Testis (tissue), 3 donors: ENCODE results near the gene TENT5A. TPM values are rescaled to one million over a fixed set of nuclear protein-coding genes. Genes with fewer than 3 reads are reported as not detected.

ENCODE experiments used
- DNase-seq: peaks from one replicate; pipeline ENCODE4 v3.0.0-alpha.2; 2019
- H3K27ac ChIP-seq, 2 donors: fragments of 200-600 bp; sonication (generic); one replicate each; pipeline ENCODE4 v1.5.1; 2019
- H3K27me3 ChIP-seq: fragments of 200-600 bp; sonication (generic); one replicate; pipeline ENCODE4 v1.5.1; 2019
- H3K36me3 ChIP-seq: fragments of 200-600 bp; sonication (generic); one replicate; pipeline ENCODE4 v1.5.1; 2017; ENCODE audit warnings: low read depth; ENCODE audit errors: missing control alignments
- H3K4me1 ChIP-seq: fragments of 200-600 bp; sonication (generic); one replicate; pipeline ENCODE4 v1.5.1; 2019
- H3K4me3 ChIP-seq, 2 donors: fragments of 200-600 bp; sonication (generic); one replicate each; pipeline ENCODE4 v1.5.1; 2017 to 2019
- H3K9me3 ChIP-seq: fragments of 200-600 bp; sonication (generic); one replicate; pipeline ENCODE4 v1.5.1; 2017
- POLR2A ChIP-seq: fragments of 450-650 bp; IDR thresholded peaks from one replicate; pipeline ENCODE4 v1.6.1; 2017; ENCODE audit warnings: antibody characterized with exemption, mild to moderate bottlenecking, moderate library complexity
- WGBS, 2 donors: methylation state at CpG; one replicate each; pipeline ENCODE4 v1.1.5; 2018; 5-methylcytosine and 5-hydroxymethylcytosine counted together
- intact Hi-C: fragments of 100-400 bp; cut with DNase I; formaldehyde crosslinking; loops from one replicate; pipeline ENCODE4 v1.15.1; 2023; ENCODE audit warnings: low total_unique reads
- polyA plus RNA-seq: library from polyadenylated mRNA; stranded (reverse); fragments of 350-450 nt; fragmentation: Illumina TruSeq; extraction: RNeasy Lipid Tissue Mini Kit (QIAGEN cat#74804); gene quantifications from one replicate; pipeline ENCODE4 v1.2.3, GENCODE V29; 2014; ENCODE audit warnings: low read depth, low replicate concordance; ENCODE audit not compliant: insufficient read depth
- total RNA-seq, 2 donors: library from RNA; depleted of rRNA; stranded (reverse); fragments of >200 nt; gene quantifications; one replicate each; pipeline ENCODE4 v1.2.3, GENCODE V29; 2016
- TF ChIP-seq, protein P1 (sequence below), 3 experiments: fragments of 450-650 bp in 2 of 3; fragments of 200-600 bp in 1 of 3; sonication (generic) in 1 of 3; IDR thresholded peaks; one replicate each; pipeline ENCODE4 v1.5.1; 2016 to 2019; ENCODE audit warnings: antibody characterized with exemption in 3 of 3, mild to moderate bottlenecking in 2 of 3, moderate library complexity in 1 of 3

TENT5A gene
- total and polyA plus RNA-seq, 3 donors from 2014 or later, result 7.0 to 9.2 (median 9.2) TPM

- H3K27me3 ChIP-seq, result no peaks in the 10 kb centered on the region
Measured at GRCh38 chr6:81769824-81770223, 17.3 kb upstream of the TENT5A start.

DNA sequence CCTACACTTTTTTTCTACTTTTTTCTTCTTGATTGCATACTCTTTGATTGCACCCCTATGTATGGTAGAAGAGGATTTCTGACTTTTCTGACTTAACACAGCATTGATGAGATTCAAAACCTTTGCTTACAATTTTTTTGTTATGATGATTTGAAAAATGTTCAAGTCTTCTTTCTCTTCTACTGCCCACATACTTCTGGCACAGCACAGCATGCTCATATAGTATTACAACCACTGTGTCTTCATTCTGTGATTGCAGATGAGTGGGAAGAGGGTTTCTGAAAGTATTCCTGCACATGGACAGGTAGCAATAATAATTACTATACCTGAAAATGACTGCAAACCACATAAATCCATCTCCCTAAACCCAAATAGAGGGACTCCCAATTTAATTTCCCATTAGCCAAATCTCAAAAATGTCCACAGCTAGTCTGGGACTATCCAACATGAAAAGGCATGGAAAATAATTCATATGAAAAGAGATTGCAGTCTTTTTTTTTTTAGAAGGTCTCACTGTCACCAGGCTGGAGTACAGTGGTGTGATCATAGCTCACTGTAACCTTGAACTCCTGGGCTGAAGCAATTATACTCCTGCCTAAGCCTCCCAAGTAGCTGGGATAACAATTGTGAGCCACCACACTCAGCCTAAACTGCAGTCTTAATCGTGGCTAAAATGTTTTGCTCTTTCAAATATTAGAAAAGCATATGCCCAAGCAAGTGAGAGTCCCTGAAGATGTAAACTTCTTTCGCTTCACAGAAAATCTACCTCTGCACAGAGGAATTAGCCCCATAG, 15.9 kb upstream of the TENT5A start:
- Histone ChIP-seq H3K4me1 (no peaks in the 10 kb centered on the region), H3K9me3 (no peaks in the 10 kb centered on the region), H3K36me3 (no peaks in the 10 kb centered on the region), H3K27ac (no peak overlapping the region), H3K4me3 (no peak overlapping the region), H3K27me3 (no peaks in the 10 kb centered on the region)
- intact Hi-C loops, result no loop called here
- 55 to 60% methylated on average over 2 of the region's 2 CpGs for WGBS, 2 donors
- DNase-seq, result no peak
- no peak for TF ChIP-seq POLR2A
- TF ChIP-seq, protein P1, sequence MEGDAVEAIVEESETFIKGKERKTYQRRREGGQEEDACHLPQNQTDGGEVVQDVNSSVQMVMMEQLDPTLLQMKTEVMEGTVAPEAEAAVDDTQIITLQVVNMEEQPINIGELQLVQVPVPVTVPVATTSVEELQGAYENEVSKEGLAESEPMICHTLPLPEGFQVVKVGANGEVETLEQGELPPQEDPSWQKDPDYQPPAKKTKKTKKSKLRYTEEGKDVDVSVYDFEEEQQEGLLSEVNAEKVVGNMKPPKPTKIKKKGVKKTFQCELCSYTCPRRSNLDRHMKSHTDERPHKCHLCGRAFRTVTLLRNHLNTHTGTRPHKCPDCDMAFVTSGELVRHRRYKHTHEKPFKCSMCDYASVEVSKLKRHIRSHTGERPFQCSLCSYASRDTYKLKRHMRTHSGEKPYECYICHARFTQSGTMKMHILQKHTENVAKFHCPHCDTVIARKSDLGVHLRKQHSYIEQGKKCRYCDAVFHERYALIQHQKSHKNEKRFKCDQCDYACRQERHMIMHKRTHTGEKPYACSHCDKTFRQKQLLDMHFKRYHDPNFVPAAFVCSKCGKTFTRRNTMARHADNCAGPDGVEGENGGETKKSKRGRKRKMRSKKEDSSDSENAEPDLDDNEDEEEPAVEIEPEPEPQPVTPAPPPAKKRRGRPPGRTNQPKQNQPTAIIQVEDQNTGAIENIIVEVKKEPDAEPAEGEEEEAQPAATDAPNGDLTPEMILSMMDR (IDR thresholded peaks at IDR 0.05), result no peak

More at GRCh38 chr6:81769824-81770223, 17.3 kb upstream of the TENT5A start:
- no peak for TF ChIP-seq POLR2A
- TF ChIP-seq, protein P1 (IDR thresholded peaks at IDR 0.05), result no peak
- 79 to 84% methylated on average over 1 of the region's 1 CpG for WGBS, 2 donors
- H3K27ac ChIP-seq, result no peak overlapping the region
- no peaks in the 10 kb centered on the region for H3K36me3 ChIP-seq
- no peak overlapping the region for H3K4me3 ChIP-seq
- H3K4me1 ChIP-seq, result no peaks in the 10 kb centered on the region
- no peak for DNase-seq
- intact Hi-C loops, result no loop called here
- no peaks in the 10 kb centered on the region for H3K9me3 ChIP-seq

DNA sequence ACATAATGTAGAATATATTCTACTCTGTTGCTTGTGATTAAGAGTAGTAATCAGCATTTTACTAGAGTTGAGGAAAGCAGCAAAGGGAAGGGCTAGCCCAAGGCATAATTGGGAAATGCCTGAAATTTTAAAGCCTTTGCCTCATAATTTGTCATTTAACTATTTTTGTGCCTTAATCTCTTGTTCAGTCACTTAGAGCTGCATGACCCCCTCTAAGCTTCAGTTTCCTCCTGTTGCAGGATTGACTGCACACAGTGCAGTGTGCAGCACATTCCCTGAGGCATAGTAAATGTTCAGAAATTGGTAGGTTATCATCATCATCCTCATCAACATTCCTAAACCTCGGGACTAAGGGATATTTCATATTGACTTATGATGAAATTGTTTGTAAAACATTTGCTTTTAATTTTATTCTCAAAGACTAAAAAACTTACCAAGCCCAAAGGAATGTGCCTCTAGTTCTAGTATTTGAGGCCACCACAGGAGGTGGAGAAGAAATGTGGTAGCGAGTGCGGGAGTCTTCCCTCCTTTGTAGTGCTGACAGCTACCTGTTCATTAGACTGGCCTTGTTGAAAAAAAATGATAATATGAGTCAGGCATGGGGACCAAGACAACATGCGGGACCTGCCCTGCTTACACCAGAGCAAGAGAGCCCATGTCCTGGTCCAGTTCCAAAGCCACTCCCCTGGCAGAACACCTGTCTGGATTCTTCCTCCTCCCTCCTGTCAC, 14.8 kb upstream of the TENT5A start:
- Histone ChIP-seq H3K9me3 (no peaks in the 10 kb centered on the region), H3K27ac (no peak overlapping the region), H3K36me3 (no peaks in the 10 kb centered on the region), H3K4me1 (no peaks in the 10 kb centered on the region), H3K27me3 (no peaks in the 10 kb centered on the region), H3K4me3 (no peak overlapping the region)
- 79 to 87% methylated on average over 4 of the region's 4 CpGs for WGBS, 2 donors
- intact Hi-C loops, result no loop called here
- DNase-seq, result no peak
- TF ChIP-seq POLR2A, result no peak
- TF ChIP-seq, protein P1 (IDR thresholded peaks at IDR 0.05), result no peak

DNA sequence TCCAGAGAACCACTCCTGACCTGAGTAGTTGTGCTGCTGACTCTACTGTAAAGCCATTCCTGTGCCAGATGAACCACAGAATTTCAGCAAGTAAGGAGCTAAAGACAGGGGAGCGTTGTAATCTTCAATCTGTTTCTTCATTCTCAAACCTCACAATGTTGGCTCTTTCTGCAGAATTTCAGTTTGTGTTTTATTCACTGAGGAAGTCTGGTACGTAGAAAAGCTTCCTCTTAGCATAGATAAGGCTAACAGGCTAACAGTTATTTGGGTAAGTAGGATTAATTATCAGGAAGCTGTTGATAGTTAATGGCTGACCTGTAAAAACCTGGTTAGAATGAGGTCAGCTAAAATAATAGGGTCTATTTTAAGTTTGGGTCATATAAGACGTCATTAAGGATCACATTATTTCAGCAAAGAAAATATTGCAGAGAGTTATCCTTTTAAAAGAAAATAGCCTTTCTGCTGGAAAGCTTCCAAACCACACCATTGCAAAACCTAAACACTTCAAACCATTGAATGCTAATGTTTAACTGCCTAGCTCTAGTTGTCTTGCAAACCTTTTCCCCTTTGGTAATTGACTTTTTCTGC, 14.1 kb upstream of the TENT5A start:
- intact Hi-C loops, result no loop called here
- TF ChIP-seq, protein P1 (IDR thresholded peaks at IDR 0.05), result no peak
- TF ChIP-seq POLR2A, result no peak

More for the DNA sequence above, 14.1 kb upstream of the TENT5A start:
- Histone ChIP-seq H3K4me3 (no peak overlapping the region), H3K27me3 (no peaks in the 10 kb centered on the region), H3K4me1 (no peaks in the 10 kb centered on the region), H3K27ac (no peak overlapping the region), H3K9me3 (no peaks in the 10 kb centered on the region), H3K36me3 (no peaks in the 10 kb centered on the region)
- no peak for DNase-seq
- 30 to 39% methylated on average over 3 of the region's 3 CpGs for WGBS, 2 donors
